Umbilical cord (tissue), 2 donors: ENCODE measurements around the gene IKZF3. TPM values are rescaled to one million over a fixed set of nuclear protein-coding genes. Genes with fewer than 3 reads are reported as not detected.
"Not testable (repeated sequence)": the region's sequence is repeated elsewhere in the genome, so short reads cannot be mapped to it uniquely, and the experiment has no call there.

Experiments used
- DNase-seq: peaks from one replicate; pipeline ENCODE4 v3.0.0-alpha.2; 2015; ENCODE audit warnings: low spot score
- total RNA-seq: library from RNA; depleted of rRNA; stranded (reverse); fragments of >200 nt; gene quantifications from one replicate; pipeline ENCODE4 v1.2.3, GENCODE V29; 2014; ENCODE audit warnings: low replicate concordance; ENCODE audit not compliant: insufficient read depth

IKZF3 gene
- total RNA-seq, 1 donor from 2014 or later = 3.4 TPM

GRCh38 chr17:39756380-39757079, 107.6 kb downstream of the IKZF3 start:
- no peak for DNase-seq

DNA sequence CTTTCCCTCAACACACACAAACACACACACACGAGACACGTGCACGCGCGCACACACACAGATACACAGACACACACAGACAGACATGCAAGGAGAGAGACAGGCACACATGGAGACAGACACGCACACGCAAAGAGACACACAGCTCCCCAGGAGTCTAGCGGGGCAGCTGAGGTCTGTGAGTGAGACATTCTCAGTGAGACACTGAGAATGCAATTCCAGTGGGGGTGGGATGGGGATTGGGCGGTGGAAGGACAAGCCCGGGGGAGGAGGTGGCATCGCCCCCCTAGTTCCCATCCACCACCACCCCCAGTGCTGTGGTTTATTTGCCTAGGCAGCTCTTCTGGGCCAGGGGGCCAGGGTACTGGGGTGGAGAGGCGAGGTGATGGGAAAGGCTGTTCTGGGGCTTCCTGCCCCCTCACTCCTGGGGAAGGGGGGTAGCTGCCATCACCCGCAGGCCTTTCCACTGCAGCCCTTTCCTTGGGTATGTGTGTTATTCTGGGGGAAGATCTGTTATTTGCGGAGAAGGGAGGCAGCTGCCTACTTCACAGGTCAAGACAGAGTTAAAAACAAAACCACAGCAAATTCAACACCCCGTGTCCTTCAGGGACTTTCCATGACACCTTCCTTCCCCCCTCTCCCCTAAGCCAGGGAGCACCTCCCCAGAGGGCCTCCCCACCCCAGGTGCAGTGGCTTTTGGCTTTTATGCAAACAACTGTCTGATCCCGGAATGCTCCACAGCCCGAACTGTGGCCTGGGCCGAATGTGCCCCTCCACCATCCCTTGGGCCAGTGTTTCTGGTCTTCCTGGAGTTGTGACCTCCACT, 108.3 kb downstream of the IKZF3 start:
- no peak for DNase-seq

GRCh38 chr17:39754958-39755553, 109.1 kb downstream of the IKZF3 start:
- peak; percentile 57 for DNase-seq

DNA sequence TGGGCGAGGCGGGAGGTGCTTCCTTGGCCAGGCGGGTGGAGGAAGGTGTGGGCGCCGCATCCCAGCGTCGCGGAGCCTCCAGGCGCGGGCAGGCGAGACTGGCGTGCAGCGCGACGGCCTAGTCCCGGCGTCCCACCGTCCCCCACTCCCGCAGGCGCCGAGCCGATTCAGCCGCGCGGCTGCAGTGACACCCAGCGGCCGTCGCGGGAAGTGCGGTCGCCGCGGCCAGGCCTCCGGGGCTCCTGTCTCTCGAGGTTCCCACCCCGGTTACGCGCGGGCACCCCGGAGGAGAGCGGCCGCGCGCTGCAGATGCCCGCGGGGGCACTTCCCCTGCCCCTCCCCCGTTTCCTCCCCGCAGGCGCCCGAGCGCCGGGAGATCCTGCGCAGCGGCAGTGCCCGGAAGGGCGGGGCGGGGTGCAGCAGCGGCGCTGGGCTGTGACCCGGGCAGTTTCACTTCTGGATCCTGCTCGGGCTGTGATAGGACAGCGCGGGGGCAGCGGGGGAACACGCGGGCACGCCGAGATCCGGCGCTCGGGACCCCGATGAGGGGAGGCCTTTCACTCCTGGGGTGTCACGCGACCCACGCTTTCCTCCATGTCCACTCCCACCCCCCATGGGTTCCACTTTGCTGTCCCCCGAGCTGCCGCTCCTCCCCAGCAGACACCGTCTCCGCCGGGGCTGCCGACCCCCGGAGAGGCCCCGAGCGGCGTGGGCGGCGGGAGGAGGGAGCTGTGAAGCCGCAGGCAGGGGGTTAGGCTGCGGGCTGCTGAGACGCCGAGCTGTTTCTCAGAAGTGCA, 109.8 kb downstream of the IKZF3 start:
- peak; percentile 92 for DNase-seq

DNA sequence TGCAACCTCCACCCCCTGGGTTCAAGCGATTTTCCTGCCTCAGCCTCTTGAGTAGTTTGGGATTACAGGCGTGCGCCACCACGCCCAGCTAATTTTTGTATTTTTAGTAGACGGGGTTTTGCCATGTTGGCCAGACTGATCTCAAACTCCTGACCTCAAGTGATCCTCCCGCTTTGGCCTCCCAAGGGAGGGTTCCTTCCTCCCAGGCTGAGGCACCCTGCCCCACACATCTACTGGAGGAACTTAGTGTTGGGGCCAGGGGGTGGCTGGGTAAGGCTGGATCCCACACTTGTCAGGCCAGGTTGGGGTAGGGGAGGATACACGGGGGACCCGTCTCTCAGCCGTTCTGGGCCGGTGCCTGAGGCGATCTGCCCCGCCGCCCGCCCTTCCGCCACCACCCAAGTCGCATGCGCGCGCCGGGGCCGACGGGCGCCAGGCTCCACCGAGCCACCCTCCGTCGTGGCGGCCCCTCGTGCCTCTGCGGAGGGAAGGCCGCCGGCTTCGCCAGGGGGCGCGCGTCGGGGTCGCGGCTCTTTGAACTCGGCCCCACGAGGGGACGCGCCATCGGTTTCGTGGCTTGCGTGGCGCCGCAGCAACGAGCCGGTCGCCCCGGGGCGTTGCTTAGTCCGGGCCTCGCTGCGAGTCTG, 110.5 kb downstream of the IKZF3 start:
- DNase-seq = peak; percentile 57

DNA sequence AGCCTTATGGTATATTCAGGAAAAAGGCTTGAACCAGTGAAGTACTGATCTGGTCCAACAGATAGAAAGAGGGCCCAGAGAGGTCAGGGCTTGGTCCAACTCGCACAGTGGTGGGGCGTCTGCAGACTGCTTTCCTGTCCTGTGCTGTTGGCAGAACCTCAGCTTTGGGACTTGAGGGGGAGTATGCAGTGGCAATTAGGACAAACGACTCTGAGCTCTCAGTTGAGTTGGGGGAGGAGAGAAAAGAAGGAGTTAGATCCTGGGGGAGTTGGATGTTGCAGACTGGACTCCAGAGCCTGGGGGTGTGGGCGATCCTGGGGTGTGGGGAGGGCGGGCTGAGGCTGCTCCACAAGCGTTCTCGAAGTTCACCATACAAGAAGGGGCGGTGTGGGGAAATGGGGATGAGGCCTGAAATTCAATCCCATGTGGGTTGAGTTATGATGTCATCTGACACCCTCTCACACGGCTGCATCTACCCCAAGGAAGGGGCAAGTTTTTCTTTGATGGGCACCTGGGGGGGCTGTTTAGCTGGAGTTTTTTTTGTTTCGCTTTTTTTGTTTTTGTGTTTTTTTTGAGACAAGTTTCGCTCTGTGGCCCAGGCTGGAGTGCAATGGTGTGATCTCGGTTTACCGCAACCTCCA, 111.8 kb downstream of the IKZF3 start:
- DNase-seq = no peak

DNA sequence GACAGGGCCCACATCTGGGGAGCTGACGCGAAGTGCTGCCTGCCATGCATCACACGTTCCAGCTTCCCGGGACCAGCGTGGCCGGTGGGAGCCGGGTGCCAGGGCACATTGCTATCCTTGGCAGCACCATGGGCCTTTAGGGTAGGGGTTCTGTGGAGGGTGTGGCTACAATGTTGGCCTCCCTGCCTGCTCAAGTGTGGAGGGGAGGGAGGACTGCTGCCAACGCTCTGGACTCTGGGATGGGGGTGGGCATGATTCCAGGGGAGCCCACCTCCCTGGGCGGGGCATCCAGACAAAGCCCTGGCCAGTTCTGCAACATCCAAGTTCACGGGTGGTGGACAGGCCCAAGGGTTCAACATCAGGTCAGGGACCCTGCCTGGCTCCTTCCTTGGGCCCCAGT, 112.5 kb downstream of the IKZF3 start:
- DNase-seq = no peak

DNA sequence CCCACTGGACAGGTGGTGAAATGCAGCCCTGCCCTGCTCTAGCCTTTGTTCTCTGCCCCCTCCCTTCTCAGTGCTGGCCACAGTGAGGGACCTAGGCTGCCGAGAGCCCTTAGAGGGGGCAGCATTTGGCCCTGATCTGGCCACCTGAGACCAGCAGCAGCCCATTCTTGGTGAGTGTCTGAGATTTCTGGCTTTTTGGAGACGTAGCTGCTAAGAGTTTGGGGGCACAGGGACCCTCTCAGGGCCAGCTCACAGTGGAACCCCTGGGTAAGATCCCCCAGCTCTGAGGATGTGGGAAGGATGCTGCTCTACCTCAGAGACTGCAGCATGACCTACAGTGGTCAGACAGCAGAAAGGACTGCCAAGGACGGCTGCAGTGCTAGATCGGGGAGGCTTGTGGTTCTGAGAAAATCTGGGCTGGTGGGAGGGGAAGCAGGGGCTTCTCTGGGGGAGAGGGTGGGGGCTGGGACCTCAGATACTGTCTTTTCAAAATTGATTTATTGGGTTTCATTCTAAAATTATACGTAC, 113.0 kb downstream of the IKZF3 start:
- no peak for DNase-seq

DNA sequence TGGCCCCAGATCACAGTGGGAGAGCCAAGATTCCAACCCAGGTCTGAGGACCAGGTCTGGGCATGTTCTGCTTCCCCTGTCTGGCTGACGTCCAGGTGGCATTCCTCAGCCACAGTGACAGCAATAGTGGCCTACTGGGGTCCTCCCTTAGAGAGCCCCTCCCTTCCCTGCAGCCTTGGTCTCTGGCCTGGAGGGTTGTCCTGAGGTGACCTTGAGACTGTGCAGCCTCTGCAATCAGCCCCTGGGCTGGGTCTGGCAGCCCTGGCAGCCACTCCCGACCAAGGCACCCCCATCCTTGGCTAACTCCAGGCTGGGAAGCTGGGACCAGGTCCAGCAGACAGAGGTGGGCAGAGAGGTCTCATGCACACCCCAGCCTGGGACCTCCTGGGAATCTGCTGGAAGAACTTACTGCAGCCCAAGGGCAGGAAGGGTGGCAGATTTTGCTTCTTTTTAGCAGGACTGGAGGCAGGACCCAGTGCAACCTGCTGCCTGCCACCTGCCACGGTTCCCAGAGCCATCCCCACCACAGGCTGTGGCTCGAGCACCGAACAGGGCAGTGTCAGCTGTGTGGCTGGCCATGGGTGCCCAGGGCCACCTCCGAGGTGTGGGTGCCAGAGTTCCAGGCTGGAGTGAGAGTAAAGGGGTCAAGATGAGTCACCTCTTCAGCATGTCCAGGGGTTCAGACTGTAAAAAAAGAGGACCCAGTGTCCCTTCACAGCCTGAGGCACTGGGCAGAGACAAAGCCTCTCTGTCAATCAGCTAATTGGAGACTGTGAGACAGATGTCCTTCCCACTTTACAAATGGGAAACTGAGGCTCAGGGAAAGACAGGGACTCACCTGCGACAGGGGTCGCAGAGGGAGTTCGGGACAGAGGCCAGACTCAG, 113.7 kb downstream of the IKZF3 start:
- DNase-seq = no peak

DNA sequence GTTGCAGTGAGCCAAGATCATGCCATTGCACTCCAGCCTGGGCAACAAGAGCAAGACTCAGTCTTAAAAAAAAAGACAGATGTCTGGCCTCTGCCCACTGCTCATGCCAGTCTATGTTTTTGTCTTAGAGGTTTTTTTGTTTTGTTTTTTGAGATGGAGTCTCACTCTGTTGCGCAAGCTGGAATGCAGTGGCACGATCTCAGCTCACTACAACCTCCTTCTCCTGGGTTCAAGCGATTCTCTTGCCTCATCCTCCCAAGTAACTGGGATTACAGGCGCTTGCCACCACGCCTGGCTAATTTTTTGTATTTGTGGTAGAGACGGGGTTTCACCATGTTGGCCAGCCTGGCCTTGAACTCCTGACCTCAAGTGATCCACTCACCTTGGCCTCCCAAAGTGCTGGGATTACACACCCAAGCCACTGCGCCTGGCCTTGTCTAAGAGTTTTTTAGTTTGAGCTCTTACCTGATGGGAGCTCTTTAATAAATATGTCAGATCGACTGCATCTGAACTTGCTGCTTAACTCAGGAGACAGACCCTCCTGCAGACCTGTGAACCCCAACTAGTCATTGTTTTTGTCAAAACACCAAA, 115.6 kb downstream of the IKZF3 start:
- DNase-seq = not testable (repeated sequence)

DNA sequence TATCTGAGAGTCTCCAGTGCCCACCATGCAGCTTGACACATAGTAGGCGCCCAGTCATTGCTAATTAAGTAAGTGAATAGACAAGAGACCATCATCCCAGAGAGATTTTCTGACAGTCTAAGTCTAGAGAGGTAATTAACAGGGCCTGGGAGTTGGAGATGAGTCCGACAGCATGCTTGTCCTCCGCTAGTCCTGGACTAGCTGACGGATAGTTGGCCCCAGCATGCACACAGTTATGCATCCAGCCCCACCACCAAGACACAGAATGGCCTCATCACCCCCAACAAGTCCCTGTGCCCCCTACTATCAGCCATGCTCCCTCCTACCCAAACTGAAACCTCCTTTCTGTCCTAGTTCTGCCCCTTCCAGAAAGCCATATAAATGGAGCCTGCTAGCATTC, 116.4 kb downstream of the IKZF3 start:
- no peak for DNase-seq

- no peak for DNase-seq
Observed at GRCh38 chr17:39746145-39746461, 118.0 kb downstream of the IKZF3 start.

GRCh38 chr17:39745335-39746144, 118.6 kb downstream of the IKZF3 start:
- DNase-seq = no peak

DNA sequence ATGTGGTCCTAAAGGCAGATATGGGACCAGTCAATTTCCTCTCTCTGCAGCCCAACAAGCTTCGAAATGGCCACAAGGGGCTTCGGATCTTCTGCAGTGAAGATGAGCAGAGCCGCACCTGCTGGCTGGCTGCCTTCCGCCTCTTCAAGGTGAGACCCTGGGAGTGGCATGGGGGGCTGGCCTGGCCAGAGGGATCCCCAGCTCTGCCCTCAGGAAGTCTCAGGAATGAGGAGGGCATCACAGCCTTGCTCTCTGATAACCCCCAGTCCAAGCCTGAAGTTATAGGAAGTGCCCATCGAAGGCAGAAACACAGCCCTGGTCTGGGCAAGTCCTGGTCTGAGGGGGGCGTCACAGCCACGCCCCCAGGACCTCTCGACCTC, 119.3 kb downstream of the IKZF3 start:
- DNase-seq = no peak

GRCh38 chr17:39744075-39744835, 119.9 kb downstream of the IKZF3 start:
- DNase-seq = no peak

DNA sequence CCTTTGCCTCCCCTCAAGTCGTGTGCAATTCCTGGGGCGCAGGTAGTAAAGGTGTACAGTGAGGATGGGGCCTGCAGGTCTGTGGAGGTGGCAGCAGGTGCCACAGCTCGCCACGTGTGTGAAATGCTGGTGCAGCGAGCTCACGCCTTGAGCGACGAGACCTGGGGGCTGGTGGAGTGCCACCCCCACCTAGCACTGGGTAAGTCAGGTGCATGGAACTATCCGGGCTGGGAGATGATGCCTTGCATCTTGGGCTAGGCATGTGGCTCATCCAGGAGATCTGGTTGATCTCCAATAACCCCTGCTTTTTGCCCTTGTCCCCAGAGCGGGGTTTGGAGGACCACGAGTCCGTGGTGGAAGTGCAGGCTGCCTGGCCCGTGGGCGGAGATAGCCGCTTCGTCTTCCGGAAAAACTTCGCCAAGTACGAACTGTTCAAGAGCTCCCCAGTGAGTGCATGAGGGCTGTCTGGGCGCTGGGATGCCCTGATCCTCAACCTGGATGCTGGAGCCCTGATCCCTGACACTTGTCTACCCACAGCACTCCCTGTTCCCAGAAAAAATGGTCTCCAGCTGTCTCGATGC, 121.2 kb downstream of the IKZF3 start:
- no peak for DNase-seq

DNA sequence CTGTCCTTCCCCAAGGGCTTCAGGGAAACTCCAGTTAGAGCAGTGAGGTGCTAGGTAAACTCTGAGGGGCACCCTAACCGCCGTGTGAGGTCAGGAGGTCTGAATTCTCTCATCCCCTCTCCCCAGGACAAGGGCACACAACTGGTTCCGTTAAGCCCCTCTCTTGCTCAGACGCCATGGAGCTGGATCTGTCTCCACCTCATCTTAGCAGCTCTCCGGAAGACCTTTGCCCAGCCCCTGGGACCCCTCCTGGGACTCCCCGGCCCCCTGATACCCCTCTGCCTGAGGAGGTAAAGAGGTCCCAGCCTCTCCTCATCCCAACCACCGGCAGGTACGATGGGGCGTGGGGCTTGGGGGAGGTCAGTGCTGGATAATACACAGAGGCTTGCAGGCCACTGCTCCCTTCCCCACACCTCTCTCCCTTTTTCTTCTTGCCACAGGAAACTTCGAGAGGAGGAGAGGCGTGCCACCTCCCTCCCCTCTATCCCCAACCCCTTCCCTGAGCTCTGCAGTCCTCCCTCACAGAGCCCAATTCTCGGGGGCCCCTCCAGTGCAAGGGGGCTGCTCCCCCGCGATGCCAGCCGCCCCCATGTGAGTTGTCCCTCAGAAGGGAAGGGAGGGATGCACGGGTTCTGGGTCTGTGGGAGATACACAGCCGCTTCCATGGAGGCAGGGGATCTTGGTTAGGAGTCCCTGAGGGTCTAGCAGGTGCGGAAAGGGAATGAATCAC, 121.8 kb downstream of the IKZF3 start:
- DNase-seq = no peak
